ENCODE data around the gene NPHS2.

- TF ChIP-seq FOXM1 (IDR thresholded peaks at IDR 0.05; ENCODE audit: borderline replicate concordance, low read depth) (no peak), EGR1 (IDR thresholded peaks at IDR 0.05) (no peak), RAD21 (IDR thresholded peaks at IDR 0.05; ENCODE audit: low read depth) (no peak), EP300 (IDR thresholded peaks at IDR 0.05; ENCODE audit: borderline replicate concordance) (no peak), TCF12 (IDR thresholded peaks at IDR 0.05; ENCODE audit: low read depth) (no peak), CEBPB (IDR thresholded peaks at IDR 0.05) (no peak)
- TF ChIP-seq, protein P1, sequence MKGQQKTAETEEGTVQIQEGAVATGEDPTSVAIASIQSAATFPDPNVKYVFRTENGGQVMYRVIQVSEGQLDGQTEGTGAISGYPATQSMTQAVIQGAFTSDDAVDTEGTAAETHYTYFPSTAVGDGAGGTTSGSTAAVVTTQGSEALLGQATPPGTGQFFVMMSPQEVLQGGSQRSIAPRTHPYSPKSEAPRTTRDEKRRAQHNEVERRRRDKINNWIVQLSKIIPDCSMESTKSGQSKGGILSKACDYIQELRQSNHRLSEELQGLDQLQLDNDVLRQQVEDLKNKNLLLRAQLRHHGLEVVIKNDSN (IDR thresholded peaks at IDR 0.05) = no peak
These were observed 17.7 kb downstream of the NPHS2 start for GRCh38 chr1:179558078-179558477.

Measured in Ishikawa (cell line).